Liver (tissue), 9 donors: ENCODE results near the gene SCNN1B. TPM values are rescaled to one million over a fixed set of nuclear protein-coding genes. Genes with fewer than 3 reads are reported as not detected.

Source experiments
- DNase-seq: peaks from one replicate; pipeline ENCODE4 v3.0.0-alpha.2; 2017; ENCODE audit warnings: low spot score
- H3K27ac ChIP-seq, 2 donors: one replicate each; pipeline ENCODE4 v1.7.0; 2013; ENCODE audit warnings: inconsistent platforms in 2 of 2, low read length in 2 of 2, control low read depth in 1 of 2, low read depth in 1 of 2, mild to moderate bottlenecking in 1 of 2
- H3K27me3 ChIP-seq, 4 donors: one replicate each; pipeline versions ENCODE4 v1.6.1 to v1.7.0; 2013; ENCODE audit warnings: low read length in 3 of 4, inconsistent platforms in 1 of 4, mild to moderate bottlenecking in 1 of 4, moderate library complexity in 1 of 4; ENCODE audit not compliant: control insufficient read depth in 4 of 4, insufficient read depth in 4 of 4
- H3K36me3 ChIP-seq, 4 donors: one replicate each; pipeline versions ENCODE4 v1.6.1 to v1.7.0; 2013; ENCODE audit warnings: low read length in 3 of 4, mild to moderate bottlenecking in 3 of 4, low read depth in 1 of 4, moderate library complexity in 1 of 4; ENCODE audit not compliant: control insufficient read depth in 4 of 4, insufficient read depth in 3 of 4
- H3K4me1 ChIP-seq, 4 donors: one replicate each; pipeline versions ENCODE4 v1.6.1 to v1.7.0; 2013; ENCODE audit warnings: low read length in 3 of 4, mild to moderate bottlenecking in 3 of 4, moderate library complexity in 1 of 4; ENCODE audit not compliant: control insufficient read depth in 4 of 4, insufficient read depth in 4 of 4
- H3K4me3 ChIP-seq, 3 donors: one replicate each; pipeline versions ENCODE4 v1.6.1 to v1.7.0; 2013; ENCODE audit warnings: low read length in 3 of 3, control low read depth in 1 of 3, low read depth in 1 of 3, mild to moderate bottlenecking in 1 of 3
- H3K9ac ChIP-seq, 2 donors: one replicate each; pipeline ENCODE4 v1.7.0; 2013; ENCODE audit warnings: low read length in 2 of 2, mild to moderate bottlenecking in 2 of 2, moderate library complexity in 2 of 2, control low read depth in 1 of 2, low read depth in 1 of 2
- H3K9me3 ChIP-seq, 4 donors: one replicate each; pipeline versions ENCODE4 v1.6.1 to v1.7.0; 2013; ENCODE audit warnings: low read length in 3 of 4; ENCODE audit not compliant: control insufficient read depth in 4 of 4
- EGR1 ChIP-seq, 2 donors: IDR thresholded peaks; 2 replicates each; pipeline ENCODE4 v1.6.1; 2016 to 2018; ENCODE audit warnings: antibody characterized with exemption in 2 of 2, low read depth in 2 of 2
- FOXA1 ChIP-seq: IDR thresholded peaks from 2 replicates; pipeline ENCODE4 v1.6.1; 2016; ENCODE audit warnings: antibody characterized with exemption
- FOXA2 ChIP-seq: IDR thresholded peaks from 2 replicates; pipeline ENCODE4 v1.6.1; 2016; ENCODE audit warnings: antibody characterized with exemption
- GABPA ChIP-seq, 2 donors: IDR thresholded peaks in 1 of 2; conservative IDR thresholded peaks in 1 of 2; 2 replicates each; pipeline ENCODE4 v1.6.1; 2016; ENCODE audit warnings: antibody characterized with exemption in 2 of 2, mild to moderate bottlenecking in 1 of 2, moderate library complexity in 1 of 2
- HNF4G ChIP-seq: IDR thresholded peaks from 2 replicates; pipeline ENCODE4 v1.6.1; 2016; ENCODE audit warnings: antibody characterized with exemption
- JUND ChIP-seq, 2 donors: IDR thresholded peaks; 2 replicates each; pipeline ENCODE4 v1.6.1; 2016; ENCODE audit warnings: antibody characterized with exemption in 2 of 2
- NR2F2 ChIP-seq: IDR thresholded peaks from 2 replicates; pipeline ENCODE4 v1.6.1; 2016; ENCODE audit warnings: antibody characterized with exemption
- RAD21 ChIP-seq, 2 donors: IDR thresholded peaks; 2 replicates each; pipeline ENCODE4 v1.6.1; 2016; ENCODE audit warnings: antibody characterized with exemption in 2 of 2, mild to moderate bottlenecking in 2 of 2
- RXRA ChIP-seq, 2 donors: IDR thresholded peaks; 2 replicates each; pipeline ENCODE4 v1.6.1; 2017 to 2018; ENCODE audit warnings: antibody characterized with exemption in 2 of 2, mild to moderate bottlenecking in 1 of 2
- TAF1 ChIP-seq: conservative IDR thresholded peaks from 2 replicates; pipeline ENCODE4 v1.6.1; 2016; ENCODE audit warnings: antibody characterized with exemption, mild to moderate bottlenecking
- YY1 ChIP-seq: IDR thresholded peaks from 2 replicates; pipeline ENCODE4 v1.6.1; 2016; ENCODE audit warnings: antibody characterized with exemption, mild to moderate bottlenecking
- WGBS: extraction: QIAGEN DNeasy Blood & Tissue Kit; methylation state at CpG from one replicate; pipeline ENCODE4 v1.1.7; 2013; 5-methylcytosine and 5-hydroxymethylcytosine counted together
- polyA plus RNA-seq, 2 donors: library from polyadenylated mRNA; stranded (reverse) in 1 of 2; unstranded in 1 of 2; fragments of 200-250 nt in 1 of 2; fragments of >200 nt in 1 of 2; fragmentation: Nextera tagmentation in 1 of 2; extraction: Ambion mirVana in 1 of 2; gene quantifications; one replicate each; pipeline versions ENCODE4 v1.2.1 to v1.2.3, GENCODE V29; 2013 to 2015
- total RNA-seq, 2 donors: library from RNA; depleted of rRNA; stranded (reverse); fragments of >200 nt; gene quantifications; one replicate each; pipeline ENCODE4 v1.2.3, GENCODE V29; 2014
- TF ChIP-seq, protein P1 (sequence below): IDR thresholded peaks from 2 replicates; pipeline ENCODE4 v1.6.1; 2016; ENCODE audit warnings: antibody characterized with exemption
- TF ChIP-seq, protein P2 (sequence below): IDR thresholded peaks from 2 replicates; pipeline ENCODE4 v1.6.1; 2016; ENCODE audit warnings: antibody characterized with exemption
- TF ChIP-seq, protein P3 (sequence below): fragments of 150-350 bp; IDR thresholded peaks from 2 replicates; pipeline ENCODE4 v1.5.1; 2017; ENCODE audit warnings: improper control_type of control experiment, low read depth, low read length; ENCODE audit not compliant: missing input control
- TF ChIP-seq, protein P4 (sequence below): IDR thresholded peaks from 2 replicates; pipeline ENCODE4 v1.6.1; 2016; ENCODE audit warnings: antibody characterized with exemption
- donor health status: healthy.
- donor health status: healthy.
- donor health status: healthy.
- donor health status: healthy.
- donor health status: healthy.

SCNN1B gene
- total and polyA plus RNA-seq, 4 donors: 0.08 to 0.17 (median 0.14) TPM; not detected in 1

DNA sequence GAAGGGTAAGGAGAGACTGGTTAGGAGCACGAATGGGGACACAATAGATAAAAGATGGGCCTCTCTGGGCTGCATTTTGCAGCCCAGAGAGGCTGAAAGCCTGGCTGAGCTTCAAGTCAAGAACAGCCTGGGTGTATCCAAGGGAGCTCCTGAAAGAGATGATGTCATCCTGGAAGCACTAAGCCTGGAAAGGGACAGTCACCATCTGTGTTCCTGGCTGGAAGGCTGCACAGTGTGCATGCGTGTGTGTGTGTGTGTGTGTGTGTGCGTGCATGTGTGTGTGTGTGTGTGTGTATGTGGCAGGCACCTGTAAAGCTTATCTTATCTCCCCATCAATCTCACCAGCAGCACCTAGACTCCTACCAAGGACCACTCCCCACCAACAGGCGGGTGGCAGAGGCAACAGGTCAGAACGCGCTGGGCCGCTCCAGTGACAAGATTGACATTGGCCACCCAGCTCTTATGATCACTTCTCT lies 106.8 kb downstream of the SCNN1B start:
- 71% methylated on average over 7 of the region's 7 CpGs for WGBS
- Histone ChIP-seq H3K4me3 (no peak overlapping the region), H3K27me3 (no peaks in the 10 kb centered on the region), H3K4me1 (no peaks in the 10 kb centered on the region), H3K27ac (no peak overlapping the region), H3K9ac (no peak overlapping the region), H3K9me3 (no peaks in the 10 kb centered on the region), H3K36me3 (peaks cover 17 to 68% (median 42%) of the 10 kb centered on the region in 4 donors)
- no peak for DNase-seq
- TF ChIP-seq FOXA1 (no peak), NR2F2 (no peak), EGR1 (IDR thresholded peaks at IDR 0.05; ENCODE audit: low read depth in 2 of 2) (no peak), GABPA (IDR thresholded peaks at IDR 0.05 in 1 of 2, conservative IDR thresholded peaks at IDR 0.05 in 1 of 2) (no peak), FOXA2 (no peak), RXRA (IDR thresholded peaks at IDR 0.05) (no peak), JUND (IDR thresholded peaks at IDR 0.05) (no peak), TAF1 (no peak), HNF4G (no peak), RAD21 (IDR thresholded peaks at IDR 0.05) (no peak), YY1 (no peak)
- TF ChIP-seq, protein P1, sequence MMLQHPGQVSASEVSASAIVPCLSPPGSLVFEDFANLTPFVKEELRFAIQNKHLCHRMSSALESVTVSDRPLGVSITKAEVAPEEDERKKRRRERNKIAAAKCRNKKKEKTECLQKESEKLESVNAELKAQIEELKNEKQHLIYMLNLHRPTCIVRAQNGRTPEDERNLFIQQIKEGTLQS: no peak
- TF ChIP-seq, protein P2, sequence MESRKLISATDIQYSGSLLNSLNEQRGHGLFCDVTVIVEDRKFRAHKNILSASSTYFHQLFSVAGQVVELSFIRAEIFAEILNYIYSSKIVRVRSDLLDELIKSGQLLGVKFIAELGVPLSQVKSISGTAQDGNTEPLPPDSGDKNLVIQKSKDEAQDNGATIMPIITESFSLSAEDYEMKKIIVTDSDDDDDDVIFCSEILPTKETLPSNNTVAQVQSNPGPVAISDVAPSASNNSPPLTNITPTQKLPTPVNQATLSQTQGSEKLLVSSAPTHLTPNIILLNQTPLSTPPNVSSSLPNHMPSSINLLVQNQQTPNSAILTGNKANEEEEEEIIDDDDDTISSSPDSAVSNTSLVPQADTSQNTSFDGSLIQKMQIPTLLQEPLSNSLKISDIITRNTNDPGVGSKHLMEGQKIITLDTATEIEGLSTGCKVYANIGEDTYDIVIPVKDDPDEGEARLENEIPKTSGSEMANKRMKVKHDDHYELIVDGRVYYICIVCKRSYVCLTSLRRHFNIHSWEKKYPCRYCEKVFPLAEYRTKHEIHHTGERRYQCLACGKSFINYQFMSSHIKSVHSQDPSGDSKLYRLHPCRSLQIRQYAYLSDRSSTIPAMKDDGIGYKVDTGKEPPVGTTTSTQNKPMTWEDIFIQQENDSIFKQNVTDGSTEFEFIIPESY: no peak
- TF ChIP-seq, protein P3, sequence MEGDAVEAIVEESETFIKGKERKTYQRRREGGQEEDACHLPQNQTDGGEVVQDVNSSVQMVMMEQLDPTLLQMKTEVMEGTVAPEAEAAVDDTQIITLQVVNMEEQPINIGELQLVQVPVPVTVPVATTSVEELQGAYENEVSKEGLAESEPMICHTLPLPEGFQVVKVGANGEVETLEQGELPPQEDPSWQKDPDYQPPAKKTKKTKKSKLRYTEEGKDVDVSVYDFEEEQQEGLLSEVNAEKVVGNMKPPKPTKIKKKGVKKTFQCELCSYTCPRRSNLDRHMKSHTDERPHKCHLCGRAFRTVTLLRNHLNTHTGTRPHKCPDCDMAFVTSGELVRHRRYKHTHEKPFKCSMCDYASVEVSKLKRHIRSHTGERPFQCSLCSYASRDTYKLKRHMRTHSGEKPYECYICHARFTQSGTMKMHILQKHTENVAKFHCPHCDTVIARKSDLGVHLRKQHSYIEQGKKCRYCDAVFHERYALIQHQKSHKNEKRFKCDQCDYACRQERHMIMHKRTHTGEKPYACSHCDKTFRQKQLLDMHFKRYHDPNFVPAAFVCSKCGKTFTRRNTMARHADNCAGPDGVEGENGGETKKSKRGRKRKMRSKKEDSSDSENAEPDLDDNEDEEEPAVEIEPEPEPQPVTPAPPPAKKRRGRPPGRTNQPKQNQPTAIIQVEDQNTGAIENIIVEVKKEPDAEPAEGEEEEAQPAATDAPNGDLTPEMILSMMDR: no peak
- TF ChIP-seq, protein P4, sequence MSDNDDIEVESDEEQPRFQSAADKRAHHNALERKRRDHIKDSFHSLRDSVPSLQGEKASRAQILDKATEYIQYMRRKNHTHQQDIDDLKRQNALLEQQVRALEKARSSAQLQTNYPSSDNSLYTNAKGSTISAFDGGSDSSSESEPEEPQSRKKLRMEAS: no peak

DNA sequence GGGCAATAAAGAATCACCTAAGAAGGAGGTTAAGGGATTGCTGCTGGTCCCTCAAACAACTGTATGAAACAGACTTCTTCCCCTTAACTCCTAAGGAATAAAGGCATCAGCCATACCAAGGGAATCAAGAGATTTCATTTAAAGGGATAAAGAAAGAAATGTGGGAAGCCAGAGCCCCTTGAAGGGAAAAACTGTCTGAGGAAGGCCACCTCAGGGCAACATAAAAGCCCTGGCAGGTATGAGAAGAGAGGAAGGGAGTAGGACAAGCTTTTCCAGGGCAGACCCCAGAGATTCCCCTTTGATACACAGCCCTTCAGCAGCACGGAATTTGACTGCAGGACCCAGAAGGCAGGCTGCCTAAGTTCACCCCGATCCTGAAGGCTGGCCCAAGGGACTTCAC lies 107.4 kb downstream of the SCNN1B start:
- H3K4me1 ChIP-seq: no peaks in the 10 kb centered on the region
- no peak overlapping the region for H3K9ac ChIP-seq
- no peak overlapping the region for H3K4me3 ChIP-seq
- peaks cover 18 to 67% (median 41%) of the 10 kb centered on the region in 4 donors for H3K36me3 ChIP-seq
- no peaks in the 10 kb centered on the region for H3K27me3 ChIP-seq
- H3K27ac ChIP-seq: no peak overlapping the region
- WGBS: 94% methylated on average over 2 of the region's 2 CpGs
- no peak for DNase-seq
- TF ChIP-seq NR2F2: no peak
- no peak for TF ChIP-seq YY1
- TF ChIP-seq, protein P3: no peak
- TF ChIP-seq HNF4G: no peak
- no peak for TF ChIP-seq JUND (IDR thresholded peaks at IDR 0.05)
- no peak for TF ChIP-seq TAF1
- TF ChIP-seq RAD21 (IDR thresholded peaks at IDR 0.05): no peak
- TF ChIP-seq, protein P4: no peak
- H3K9me3 ChIP-seq: no peaks in the 10 kb centered on the region
